Fibroblast of gingiva (primary cell): Measurements from ENCODE around the gene LMAN1L.
"Not testable (repeated sequence)": the region's sequence is repeated elsewhere in the genome, so short reads cannot be mapped to it uniquely, and the experiment has no call there.

Source experiments
- DNase-seq: peaks from one replicate; pipeline ENCODE4 v3.0.0-alpha.2; 2011; ENCODE audit warnings: low read depth

Gene LMAN1L

DNA sequence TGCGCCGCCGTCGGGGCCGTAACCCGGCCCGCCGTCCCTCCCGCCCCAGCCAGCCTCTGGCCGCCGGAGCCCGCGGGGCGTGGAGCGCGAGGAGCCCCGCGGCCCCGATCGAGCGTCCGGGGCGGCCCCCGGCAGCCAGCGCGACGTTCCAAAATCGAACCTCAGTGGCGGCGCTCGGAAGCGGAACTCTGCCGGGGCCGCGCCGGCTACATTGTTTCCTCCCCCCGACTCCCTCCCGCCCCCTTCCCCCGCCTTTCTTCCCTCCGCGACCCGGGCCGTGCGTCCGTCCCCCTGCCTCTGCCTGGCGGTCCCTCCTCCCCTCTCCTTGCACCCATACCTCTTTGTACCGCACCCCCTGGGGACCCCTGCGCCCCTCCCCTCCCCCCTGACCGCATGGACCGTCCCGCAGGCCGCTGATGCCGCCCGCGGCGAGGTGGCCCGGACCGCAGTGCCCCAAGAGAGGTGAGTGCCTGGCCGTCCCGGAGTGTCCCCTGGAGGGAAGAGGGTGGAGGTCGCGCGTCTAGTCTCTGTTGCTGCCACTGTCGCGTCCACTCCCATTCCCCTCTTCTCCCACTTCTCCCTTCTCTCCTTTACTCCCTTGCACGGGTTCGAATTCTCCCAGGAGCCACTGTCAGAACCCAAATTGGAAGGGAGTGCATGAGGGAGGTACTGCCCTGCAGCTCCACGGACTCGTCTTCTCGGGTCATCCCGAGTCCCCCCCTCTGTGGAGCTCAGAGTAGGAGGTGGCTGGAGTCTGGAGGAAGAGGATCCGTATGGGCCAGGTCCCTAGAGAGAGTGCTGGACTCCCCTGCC, 30.2 kb upstream of the LMAN1L start:
- no peak for DNase-seq

GRCh38 chr15:74783072-74783807, 29.4 kb upstream of the LMAN1L start:
- no peak for DNase-seq

- DNase-seq: no peak
Measured at GRCh38 chr15:74783808-74784175, 28.8 kb upstream of the LMAN1L start.

DNA sequence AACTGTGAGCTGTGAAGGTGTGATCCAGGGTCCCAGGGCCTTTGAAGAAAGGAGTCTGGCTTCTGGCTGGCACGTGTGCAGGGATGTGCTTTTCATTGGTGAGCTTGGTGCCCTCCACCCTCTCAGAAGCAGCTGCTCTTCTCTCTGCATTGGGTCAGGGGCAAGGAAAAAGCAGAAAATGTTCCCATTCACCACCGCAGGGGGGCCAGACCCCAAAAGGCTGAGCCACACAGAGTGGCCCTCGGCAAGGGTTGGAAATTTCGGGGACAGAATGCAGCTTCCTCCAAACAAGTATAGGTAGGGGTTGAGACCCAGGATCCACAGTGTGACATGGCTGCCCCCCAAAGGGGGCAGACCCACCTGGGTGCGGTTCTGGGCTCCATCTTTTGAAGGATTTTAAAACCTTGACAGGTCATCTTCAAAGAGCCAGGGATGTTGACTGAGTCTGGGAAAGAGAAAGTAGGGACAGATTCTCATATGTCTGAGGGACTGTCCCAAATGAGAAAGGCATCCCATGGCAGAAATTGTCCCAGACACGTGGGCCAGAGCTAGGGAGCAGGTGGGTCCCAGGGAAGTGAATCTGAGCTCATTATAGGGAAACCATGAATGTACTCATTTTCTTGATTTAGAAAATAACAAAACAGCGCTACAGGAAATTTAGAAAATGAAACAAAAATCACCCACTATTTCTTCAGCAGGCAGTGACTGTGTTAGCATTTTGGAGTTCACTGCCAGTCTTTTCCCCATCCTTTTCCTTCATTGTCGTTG, 28.0 kb upstream of the LMAN1L start:
- no peak for DNase-seq

DNA sequence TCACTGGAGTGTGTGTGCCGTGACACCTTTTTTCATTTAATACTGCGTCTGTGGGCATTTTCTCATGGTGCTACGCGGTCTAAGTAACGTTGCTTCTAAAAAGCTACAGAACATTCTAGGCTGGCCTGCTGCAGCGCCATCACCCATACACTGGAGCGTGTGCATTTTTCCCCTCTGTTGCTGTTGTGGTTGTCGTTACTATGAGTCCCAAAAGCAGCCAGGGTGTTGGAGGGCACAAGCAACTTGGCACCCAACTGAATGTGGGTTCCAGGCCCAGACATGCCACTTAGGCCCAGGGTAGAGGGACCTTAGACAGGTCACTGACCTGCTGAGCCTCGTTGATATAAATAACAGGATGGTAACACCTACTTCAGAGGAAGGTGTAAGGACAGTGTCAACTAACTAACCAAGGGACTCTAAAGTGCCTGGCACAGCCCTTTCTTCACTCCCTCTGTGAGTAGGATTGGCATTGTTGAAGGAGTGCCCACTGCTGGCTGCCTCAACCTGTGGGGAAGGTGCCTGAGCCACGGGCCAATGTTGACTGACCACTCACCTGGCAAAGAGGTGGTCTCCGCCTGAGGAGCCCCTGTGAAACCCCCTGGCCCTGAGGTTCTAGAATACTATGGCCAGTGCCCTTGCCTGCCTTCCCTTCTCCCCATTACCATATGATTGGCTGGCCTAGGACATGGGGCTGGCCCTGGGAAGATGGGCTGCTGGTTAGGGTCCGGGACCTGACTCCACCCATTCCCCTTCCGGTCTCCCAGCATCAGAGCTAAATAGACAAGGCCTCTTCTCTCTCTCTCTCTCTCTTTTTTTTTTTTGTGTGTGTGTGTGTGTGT, 27.2 kb upstream of the LMAN1L start:
- no peak for DNase-seq

DNA sequence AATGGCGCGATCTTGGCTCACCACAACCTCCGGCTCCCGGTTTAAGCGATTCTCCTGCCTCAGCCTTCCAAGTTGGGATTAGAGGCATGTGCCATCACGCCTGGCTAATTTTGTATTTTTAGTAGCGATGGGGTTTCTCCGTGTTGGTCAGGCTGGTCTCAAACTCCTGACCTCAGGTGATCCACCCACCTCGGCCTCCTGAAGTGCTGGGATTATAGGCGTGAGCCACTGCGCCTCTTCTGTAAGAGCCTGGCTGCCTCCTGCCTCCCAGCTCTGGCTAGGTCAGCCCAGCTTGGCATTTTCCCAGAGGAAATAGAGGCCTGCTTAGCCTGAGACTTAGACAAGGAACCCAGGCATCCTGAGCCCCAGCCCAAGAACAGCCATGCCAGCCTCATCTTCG, 26.6 kb upstream of the LMAN1L start:
- DNase-seq: not testable (repeated sequence)

- DNase-seq: no peak
Measured at GRCh38 chr15:74786551-74787165, 26.0 kb upstream of the LMAN1L start.

DNA sequence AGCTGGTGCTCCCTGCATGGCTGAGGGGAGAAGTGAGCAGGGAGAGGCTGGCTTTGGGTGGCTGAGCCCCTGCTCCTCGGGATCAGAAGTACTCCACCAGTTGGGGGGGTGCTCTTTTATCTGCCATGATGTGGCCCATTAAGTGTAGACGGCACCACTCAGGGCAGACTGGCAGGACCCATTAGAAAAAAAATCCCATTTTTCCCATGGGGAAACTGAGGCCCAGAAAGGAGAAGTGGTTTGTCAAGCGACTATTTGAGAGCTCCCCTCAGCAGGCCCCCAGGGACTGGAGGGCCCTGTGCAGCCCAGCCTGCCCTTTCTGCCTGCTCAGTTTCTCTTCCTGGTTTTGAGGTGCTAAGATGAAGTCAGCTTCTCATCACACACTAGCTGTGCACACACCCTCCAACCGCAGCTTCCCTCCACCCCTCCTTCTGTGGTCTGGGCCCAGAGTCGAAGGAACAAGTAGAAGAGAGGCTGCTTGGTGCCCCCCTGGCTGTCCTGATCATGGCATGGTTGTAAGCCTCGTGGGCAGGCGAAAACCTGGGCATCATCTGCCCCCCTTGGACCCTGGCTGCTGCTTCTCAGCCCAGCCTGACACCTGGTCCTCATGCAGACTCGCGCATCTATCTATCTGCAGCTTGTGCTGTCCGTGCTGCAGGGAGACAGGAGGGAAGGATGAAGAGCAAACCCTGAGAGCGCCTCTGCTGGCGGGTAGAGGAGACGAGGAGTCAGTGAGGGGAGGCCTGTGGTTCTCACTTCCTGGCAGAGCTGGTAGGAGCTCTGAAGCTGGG, 25.2 kb upstream of the LMAN1L start:
- DNase-seq: peak; percentile 42

GRCh38 chr15:74788042-74788682, 24.5 kb upstream of the LMAN1L start:
- DNase-seq: no peak

- DNase-seq: no peak
Measured at GRCh38 chr15:74788683-74789151, 23.9 kb upstream of the LMAN1L start.

- DNase-seq: no peak
Measured at GRCh38 chr15:74789171-74789631, 23.4 kb upstream of the LMAN1L start.

- no peak for DNase-seq
Measured at GRCh38 chr15:74789741-74790079, 22.9 kb upstream of the LMAN1L start.

DNA sequence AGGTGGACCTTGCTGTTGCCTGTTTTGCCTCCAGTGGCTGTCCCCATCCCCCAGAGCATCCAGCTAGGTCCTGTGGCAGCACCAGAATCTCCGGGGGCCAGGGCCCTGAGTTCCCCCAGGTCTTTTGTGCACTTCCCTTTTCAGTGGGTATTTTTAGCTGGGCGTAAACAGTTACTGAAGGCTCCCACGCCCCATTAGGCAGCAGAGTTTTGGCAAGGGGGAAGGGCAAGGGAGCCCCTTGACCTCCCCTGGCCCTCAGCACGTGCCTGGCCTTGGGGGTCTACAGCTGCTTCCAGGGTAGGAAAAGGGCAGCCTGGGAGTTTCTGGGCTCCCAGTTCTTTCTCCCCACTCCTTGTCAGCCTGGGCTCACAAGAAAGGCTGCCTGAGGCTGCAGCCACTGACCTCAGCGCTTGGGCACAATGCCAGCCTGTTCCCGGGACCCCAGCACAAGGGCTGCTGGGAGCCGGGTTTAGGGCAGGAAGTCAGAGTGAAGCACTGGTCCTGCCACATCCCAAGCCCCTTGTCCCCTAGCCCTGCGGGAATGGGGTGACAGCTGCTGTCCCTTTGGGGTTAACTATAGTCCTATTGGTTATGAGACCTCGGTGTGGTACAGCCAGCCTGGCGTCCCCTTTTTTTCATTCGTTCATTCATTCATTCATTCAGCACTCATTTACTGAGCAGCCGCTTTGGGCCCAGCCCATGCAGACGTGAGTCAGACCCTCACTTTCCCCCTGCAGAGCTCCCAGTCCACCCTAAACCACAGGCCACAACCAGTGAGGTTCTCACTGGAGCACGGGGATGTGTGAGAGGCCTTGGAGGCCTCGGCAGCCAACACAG, 22.3 kb upstream of the LMAN1L start:
- peak; percentile 42 for DNase-seq

DNA sequence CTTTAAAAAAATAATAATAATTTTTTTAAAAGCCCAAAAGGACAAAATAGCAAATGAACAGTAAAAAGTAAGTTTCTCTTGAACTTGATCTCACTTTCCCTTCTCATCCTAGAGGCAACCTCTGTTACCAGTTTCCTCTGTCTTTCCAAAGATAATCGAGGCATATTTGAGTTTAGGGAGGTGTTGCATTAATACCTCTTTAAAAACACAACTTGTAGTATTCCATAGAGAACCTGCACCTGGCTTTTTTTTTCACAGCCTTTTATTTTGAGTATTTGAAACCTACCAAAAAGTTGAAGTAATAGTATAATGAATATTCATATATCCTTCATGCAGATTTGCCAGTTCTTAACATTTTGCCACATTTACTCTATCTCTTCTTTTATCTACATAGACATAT, 21.6 kb upstream of the LMAN1L start:
- DNase-seq: no peak

GRCh38 chr15:74791667-74792066, 21.0 kb upstream of the LMAN1L start:
- no peak for DNase-seq

DNA sequence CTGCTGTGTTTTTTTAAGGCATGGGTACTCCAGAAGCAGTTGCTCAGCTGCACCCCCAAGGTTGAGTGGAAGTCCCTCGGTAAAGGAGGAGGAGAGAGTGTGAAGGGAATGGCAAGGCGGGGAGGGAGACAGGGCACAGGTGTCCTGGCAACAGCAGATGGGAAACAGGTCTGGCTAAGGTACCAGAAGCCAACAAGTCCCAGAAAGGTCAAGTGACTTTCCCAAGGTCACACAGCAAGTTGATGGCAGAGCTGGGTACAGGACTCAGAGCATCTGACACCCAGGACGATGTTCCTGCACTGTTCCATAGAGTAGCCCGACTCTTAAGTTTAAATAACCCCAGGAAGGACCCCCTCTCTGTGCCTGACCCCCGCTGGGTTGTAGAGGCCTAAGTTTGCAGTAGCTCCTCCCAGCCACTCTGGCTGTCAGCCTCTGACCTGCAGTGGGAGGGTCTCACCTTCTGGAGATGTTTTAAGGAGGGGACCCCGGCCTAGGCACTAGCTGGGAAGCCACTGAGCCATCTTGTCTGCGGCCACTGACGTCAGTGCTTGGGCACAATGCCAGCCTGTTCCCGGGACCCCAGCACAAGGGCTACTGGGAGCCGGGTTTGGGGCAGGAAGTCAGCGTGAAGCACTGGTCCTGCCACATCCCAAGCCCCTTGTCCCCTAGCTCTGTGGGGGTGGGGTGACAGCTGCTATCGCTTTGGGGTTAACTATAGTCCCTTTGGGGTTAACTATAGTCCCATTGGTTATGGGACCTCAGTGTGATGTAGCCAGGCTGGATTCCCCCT, 20.2 kb upstream of the LMAN1L start:
- no peak for DNase-seq

DNA sequence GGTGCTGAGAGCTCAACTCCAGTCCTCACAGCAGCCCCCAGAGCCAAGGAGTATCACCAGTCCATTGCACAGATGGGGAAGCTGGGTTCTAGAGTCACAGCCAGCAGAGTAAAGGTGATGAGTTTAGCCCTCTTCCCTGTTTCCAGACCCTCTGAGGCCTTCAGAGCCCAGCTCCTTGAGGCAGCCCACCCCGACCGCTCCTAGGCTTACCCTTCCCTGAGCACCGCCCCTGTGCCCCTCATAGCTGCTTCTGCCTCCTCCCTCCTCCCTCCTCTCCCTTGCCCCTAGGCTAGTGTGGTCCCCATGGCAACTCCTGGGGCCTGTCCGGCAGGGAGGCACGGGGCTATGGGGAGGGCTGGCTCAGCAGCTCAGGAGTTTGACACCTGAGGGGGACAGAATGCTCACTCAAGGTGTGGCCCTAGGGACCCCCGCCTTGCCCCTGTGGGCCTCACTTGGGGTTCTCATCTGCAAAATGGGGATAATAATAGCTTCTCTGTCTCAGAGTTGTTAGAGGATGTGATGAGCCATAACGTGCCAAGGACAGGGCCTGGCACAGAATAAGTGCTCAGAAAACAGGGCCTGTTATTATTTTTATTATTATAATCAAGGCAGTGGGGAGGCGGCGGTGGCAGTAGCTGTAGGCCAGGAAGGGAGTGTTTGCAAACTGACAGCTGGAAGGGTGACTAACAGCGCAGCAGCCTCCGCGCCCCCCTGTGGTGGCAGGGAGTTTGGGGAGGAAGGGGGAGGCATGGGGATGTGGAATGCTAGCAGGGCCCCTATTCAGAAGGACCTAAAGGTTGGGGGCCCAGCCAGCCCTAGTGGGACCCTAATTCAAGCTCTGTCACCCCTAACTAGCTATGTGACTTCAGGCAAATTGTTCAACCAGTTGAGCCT, 19.3 kb upstream of the LMAN1L start:
- DNase-seq: no peak
